ENCODE data around the gene PAX3.

The PAX3 gene

DNA sequence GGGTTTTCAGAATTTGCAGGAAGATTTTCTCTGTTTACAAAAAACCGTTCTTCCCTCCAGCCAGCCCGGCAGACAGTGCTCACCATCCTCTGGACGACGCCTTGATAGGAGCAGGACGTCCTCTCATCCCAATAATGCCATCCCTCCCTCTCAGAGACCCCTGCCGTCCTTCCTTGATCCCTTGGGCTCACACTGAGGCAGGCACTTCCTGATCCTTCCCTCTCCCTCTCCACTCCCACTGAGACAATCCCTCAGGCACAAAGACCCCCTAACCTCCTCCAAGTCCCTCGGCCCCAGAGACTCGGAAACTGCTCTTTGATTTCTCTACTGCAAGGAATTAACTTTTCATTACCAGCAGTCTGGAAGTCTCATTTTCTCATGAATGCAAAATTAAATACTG, 42.5 kb downstream of the PAX3 start:
- Histone ChIP-seq H3K27me3 (ENCODE audit: insufficient read depth, low read length) (no peaks in the 10 kb centered on the region; the same call in 1 of the 2 replicates), H3K27ac (ENCODE audit: low read length) (no peak overlapping the region), H3K9ac (ENCODE audit: low read depth, low read length) (no peak overlapping the region), H3K9me3 (ENCODE audit: insufficient read depth, low read depth, low read length) (no peaks in the 10 kb centered on the region), H3K4me3 (ENCODE audit: low read length) (peak overlapping the region; percentile 16; the same call in 1 of the 2 replicates), H3K36me3 (ENCODE audit: insufficient read depth, low read depth, low read length) (no peaks in the 10 kb centered on the region), H3K4me1 (ENCODE audit: insufficient read depth, low read length) (peaks cover 19% of the 10 kb centered on the region; the same call in 1 of the 2 replicates)

- H3K27me3 ChIP-seq (ENCODE audit: insufficient read depth, low read length): no peaks in the 10 kb centered on the region; the same call in 1 of the 2 replicates
- no peak overlapping the region for H3K27ac ChIP-seq (ENCODE audit: low read length)
- peaks cover 19% of the 10 kb centered on the region; the same call in 1 of the 2 replicates for H3K4me1 ChIP-seq (ENCODE audit: insufficient read depth, low read length)
- H3K9ac ChIP-seq (ENCODE audit: low read depth, low read length): no peak overlapping the region
- no peaks in the 10 kb centered on the region for H3K9me3 ChIP-seq (ENCODE audit: insufficient read depth, low read depth, low read length)
- H3K4me3 ChIP-seq (ENCODE audit: low read length): no peak overlapping the region
- no peaks in the 10 kb centered on the region for H3K36me3 ChIP-seq (ENCODE audit: insufficient read depth, low read depth, low read length)
Measured at GRCh38 chr2:222255090-222255489, 43.7 kb downstream of the PAX3 start.

- Histone ChIP-seq H3K27me3 (ENCODE audit: insufficient read depth, low read length) (no peaks in the 10 kb centered on the region), H3K27ac (ENCODE audit: low read length) (no peak overlapping the region), H3K9ac (ENCODE audit: low read depth, low read length) (no peak overlapping the region), H3K4me1 (ENCODE audit: insufficient read depth, low read length) (no peaks in the 10 kb centered on the region), H3K9me3 (ENCODE audit: insufficient read depth, low read depth, low read length) (no peaks in the 10 kb centered on the region), H3K36me3 (ENCODE audit: insufficient read depth, low read depth, low read length) (no peaks in the 10 kb centered on the region), H3K4me3 (ENCODE audit: low read length) (no peak overlapping the region)
Measured at GRCh38 chr2:222250313-222250712, 48.5 kb downstream of the PAX3 start.

DNA sequence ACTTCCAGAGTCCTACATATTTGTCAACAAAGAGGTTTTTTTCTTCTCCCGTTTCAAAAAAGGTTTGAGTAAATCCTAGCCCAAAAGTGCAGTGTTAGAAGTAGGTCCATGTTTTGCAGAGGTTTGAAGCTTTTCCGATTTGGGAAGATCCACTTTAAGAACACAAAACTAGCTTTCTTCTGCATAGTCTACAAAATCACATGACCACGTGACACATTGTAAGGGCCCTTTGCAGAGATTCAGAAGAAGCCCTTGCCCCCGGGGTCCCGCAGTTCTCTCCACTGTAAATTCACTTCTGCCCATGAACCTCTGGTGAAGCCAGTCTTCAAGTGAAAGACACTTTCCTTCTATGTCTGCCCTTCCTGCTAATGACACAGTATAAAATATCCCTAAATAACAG, 49.4 kb downstream of the PAX3 start:
- Histone ChIP-seq H3K4me1 (ENCODE audit: insufficient read depth, low read length) (no peaks in the 10 kb centered on the region), H3K9me3 (ENCODE audit: insufficient read depth, low read depth, low read length) (no peaks in the 10 kb centered on the region)

DNA sequence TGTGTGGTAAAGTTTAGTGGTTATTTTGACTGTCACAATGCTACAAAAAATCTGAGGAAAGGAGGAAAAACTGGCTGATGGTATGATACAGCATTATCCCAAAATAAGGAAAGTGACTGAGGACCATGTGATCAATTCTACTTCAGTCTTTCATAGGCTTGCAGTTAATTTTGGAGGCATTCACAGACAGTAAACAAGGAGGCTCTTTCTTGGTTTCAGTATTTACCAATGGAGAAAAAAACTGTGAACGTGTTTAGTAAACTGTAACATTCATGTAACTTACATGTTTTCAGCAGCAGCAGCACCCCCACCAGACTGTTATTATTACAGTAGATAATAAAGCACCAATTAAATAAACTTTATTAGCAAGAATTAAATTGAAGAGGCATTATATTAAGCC, 50.0 kb downstream of the PAX3 start:
- Histone ChIP-seq H3K36me3 (ENCODE audit: insufficient read depth, low read depth, low read length) (no peaks in the 10 kb centered on the region), H3K9ac (ENCODE audit: low read depth, low read length) (no peak overlapping the region), H3K27ac (ENCODE audit: low read length) (no peak overlapping the region), H3K4me1 (ENCODE audit: insufficient read depth, low read length) (no peaks in the 10 kb centered on the region), H3K4me3 (ENCODE audit: low read length) (no peak overlapping the region), H3K9me3 (ENCODE audit: insufficient read depth, low read depth, low read length) (no peaks in the 10 kb centered on the region), H3K27me3 (ENCODE audit: insufficient read depth, low read length) (peaks cover 5% of the 10 kb centered on the region)

More for the DNA sequence above, 49.4 kb downstream of the PAX3 start:
- Histone ChIP-seq H3K27me3 (ENCODE audit: insufficient read depth, low read length) (no peaks in the 10 kb centered on the region), H3K9ac (ENCODE audit: low read depth, low read length) (no peak overlapping the region), H3K36me3 (ENCODE audit: insufficient read depth, low read depth, low read length) (no peaks in the 10 kb centered on the region), H3K4me3 (ENCODE audit: low read length) (no peak overlapping the region), H3K27ac (ENCODE audit: low read length) (no peak overlapping the region)

DNA sequence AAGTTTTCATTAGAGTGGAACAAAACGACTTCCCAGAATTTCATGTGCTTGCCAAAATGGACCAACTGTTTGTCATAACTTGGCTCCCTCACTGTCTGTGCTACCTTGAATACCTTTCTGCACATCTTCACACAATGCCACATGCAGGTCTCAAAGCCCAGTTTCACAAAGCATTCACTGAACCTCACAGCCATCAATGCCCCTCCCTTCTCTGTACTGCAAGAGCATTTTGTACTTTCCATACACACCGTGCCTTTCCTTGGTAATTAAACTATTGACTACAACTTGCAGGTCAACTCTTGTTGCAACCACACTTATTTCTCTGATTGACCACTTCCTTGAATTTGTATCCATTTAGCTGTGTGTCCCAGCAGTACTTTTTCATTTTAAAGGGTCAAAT, 50.5 kb downstream of the PAX3 start:
- H3K27ac ChIP-seq (ENCODE audit: low read length): no peak overlapping the region
- H3K36me3 ChIP-seq (ENCODE audit: insufficient read depth, low read depth, low read length): no peaks in the 10 kb centered on the region
- no peaks in the 10 kb centered on the region for H3K4me1 ChIP-seq (ENCODE audit: insufficient read depth, low read length)
- H3K9me3 ChIP-seq (ENCODE audit: insufficient read depth, low read depth, low read length): no peaks in the 10 kb centered on the region
- H3K27me3 ChIP-seq (ENCODE audit: insufficient read depth, low read length): peaks cover 10% of the 10 kb centered on the region
- no peak overlapping the region for H3K4me3 ChIP-seq (ENCODE audit: low read length)
- H3K9ac ChIP-seq (ENCODE audit: low read depth, low read length): no peak overlapping the region

DNA sequence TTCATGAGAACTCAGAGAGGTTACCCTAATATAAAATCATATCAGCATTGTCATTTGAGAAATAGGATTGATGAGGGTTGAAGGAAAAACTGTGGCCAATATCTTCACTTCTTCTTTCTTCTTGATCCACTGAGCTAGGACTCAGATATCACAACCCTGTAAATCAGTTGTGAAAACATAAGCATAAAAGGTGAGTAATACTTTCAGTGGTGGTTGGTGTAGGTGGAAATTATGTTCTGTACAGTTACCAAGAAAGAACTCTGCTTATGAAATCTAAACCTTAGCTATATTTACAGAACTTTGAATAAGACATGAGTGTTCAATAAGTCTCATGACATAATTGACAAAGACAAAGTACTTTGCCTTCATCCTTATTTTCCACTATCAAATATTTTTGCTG, 56.3 kb downstream of the PAX3 start:
- no peaks in the 10 kb centered on the region for H3K36me3 ChIP-seq (ENCODE audit: insufficient read depth, low read depth, low read length)
- peaks cover 62% of the 10 kb centered on the region for H3K27me3 ChIP-seq (ENCODE audit: insufficient read depth, low read length)
- peaks cover 32% of the 10 kb centered on the region; the same call in 1 of the 2 replicates for H3K4me1 ChIP-seq (ENCODE audit: insufficient read depth, low read length)
- no peak overlapping the region for H3K27ac ChIP-seq (ENCODE audit: low read length)
- no peak overlapping the region for H3K4me3 ChIP-seq (ENCODE audit: low read length)
- H3K9ac ChIP-seq (ENCODE audit: low read depth, low read length): no peak overlapping the region
- no peaks in the 10 kb centered on the region for H3K9me3 ChIP-seq (ENCODE audit: insufficient read depth, low read depth, low read length)

DNA sequence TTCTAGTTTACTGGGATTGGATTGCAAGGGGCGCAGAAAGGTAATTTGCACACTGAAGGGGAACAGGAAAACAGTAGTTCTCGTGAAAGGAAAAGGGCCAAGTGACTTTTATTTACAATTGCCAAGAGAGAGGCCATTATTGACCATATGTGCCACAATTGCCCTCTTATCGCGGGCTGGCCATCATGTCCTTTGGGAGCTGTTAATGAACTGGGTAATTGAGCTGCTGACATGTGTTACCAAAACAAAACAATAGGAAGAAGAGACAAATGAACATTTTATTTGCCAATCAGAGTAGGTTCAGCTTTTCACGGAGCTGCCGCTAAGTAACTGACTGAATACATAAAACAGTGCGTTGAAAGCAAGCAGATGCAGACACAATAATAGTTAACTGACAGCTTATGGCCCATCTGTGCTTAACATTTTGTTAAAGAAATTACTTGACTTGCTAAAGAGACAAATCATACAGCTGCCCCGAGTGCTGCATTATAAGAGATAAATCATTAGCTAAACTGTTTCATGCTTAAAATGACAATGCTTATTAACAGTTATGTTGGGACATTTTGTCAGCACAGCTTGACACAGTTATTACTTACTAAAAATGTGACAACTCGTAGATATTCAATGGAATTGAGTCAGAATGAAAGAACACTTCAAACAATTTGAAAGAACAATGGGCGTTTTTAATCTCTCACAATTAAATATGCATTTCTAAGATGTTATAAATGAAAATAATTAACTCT, 57.5 kb downstream of the PAX3 start:
- no peak overlapping the region for H3K9ac ChIP-seq (ENCODE audit: low read depth, low read length)
- H3K36me3 ChIP-seq (ENCODE audit: insufficient read depth, low read depth, low read length): no peaks in the 10 kb centered on the region
- no peak overlapping the region for H3K4me3 ChIP-seq (ENCODE audit: low read length)
- no peaks in the 10 kb centered on the region for H3K9me3 ChIP-seq (ENCODE audit: insufficient read depth, low read depth, low read length)
- no peak overlapping the region for H3K27ac ChIP-seq (ENCODE audit: low read length)
- H3K4me1 ChIP-seq (ENCODE audit: insufficient read depth, low read length): peaks cover 32% of the 10 kb centered on the region; the same call in 1 of the 2 replicates
- peaks cover 66% of the 10 kb centered on the region for H3K27me3 ChIP-seq (ENCODE audit: insufficient read depth, low read length)

- Histone ChIP-seq H3K27me3 (ENCODE audit: insufficient read depth, low read length) (peaks cover 66% of the 10 kb centered on the region), H3K36me3 (ENCODE audit: insufficient read depth, low read depth, low read length) (no peaks in the 10 kb centered on the region), H3K27ac (ENCODE audit: low read length) (no peak overlapping the region)
Measured at GRCh38 chr2:222240676-222241049, 58.1 kb downstream of the PAX3 start.

DNA sequence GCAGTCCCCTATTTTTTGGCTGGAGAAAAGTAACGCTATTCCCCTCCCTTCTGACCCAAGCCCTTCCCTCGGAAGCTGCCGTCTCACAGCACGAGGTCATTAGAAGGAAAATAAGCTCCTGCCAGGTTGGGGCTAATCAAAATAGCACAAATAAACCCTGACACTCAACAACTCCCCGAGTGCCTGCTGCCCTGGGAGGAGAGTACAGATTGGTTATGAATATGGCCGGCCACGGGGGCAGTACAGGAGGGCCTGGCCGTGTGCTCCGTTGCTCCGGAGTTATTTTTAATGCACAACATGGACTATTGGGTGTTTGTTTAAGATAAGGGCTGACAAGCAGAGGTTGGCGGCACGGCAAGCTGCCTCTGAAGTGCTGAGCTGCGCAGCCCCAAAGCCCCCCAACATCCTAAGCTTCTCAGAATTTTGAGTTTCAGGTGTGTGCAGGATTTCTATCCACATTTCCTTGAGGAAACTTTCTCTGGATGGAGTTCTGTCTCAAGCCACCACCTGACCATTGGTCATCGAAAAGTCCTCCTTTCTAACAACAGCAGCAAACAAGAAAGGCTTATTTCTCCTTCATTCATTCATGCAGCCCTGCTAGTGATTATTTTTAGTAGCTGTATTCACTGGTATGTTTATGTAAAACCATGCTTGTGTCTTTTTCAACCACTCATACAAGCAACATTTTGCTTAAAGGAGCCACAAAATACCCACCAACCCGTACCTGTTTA, 58.7 kb downstream of the PAX3 start:
- no peaks in the 10 kb centered on the region for H3K9me3 ChIP-seq (ENCODE audit: insufficient read depth, low read depth, low read length)
- peaks cover 32% of the 10 kb centered on the region; the same call in 1 of the 2 replicates for H3K4me1 ChIP-seq (ENCODE audit: insufficient read depth, low read length)
- peaks cover 66% of the 10 kb centered on the region for H3K27me3 ChIP-seq (ENCODE audit: insufficient read depth, low read length)
- H3K4me3 ChIP-seq (ENCODE audit: low read length): peak overlapping the region; percentile 59; the same call in 1 of the 2 replicates
- H3K9ac ChIP-seq (ENCODE audit: low read depth, low read length): no peak overlapping the region
- no peaks in the 10 kb centered on the region for H3K36me3 ChIP-seq (ENCODE audit: insufficient read depth, low read depth, low read length)
- H3K27ac ChIP-seq (ENCODE audit: low read length): no peak overlapping the region

More at GRCh38 chr2:222240676-222241049, 58.1 kb downstream of the PAX3 start:
- Histone ChIP-seq H3K9me3 (ENCODE audit: insufficient read depth, low read depth, low read length) (no peaks in the 10 kb centered on the region), H3K9ac (ENCODE audit: low read depth, low read length) (no peak overlapping the region), H3K4me1 (ENCODE audit: insufficient read depth, low read length) (peaks cover 32% of the 10 kb centered on the region; the same call in 1 of the 2 replicates), H3K4me3 (ENCODE audit: low read length) (peak overlapping the region; percentile 59; the same call in 1 of the 2 replicates)

DNA sequence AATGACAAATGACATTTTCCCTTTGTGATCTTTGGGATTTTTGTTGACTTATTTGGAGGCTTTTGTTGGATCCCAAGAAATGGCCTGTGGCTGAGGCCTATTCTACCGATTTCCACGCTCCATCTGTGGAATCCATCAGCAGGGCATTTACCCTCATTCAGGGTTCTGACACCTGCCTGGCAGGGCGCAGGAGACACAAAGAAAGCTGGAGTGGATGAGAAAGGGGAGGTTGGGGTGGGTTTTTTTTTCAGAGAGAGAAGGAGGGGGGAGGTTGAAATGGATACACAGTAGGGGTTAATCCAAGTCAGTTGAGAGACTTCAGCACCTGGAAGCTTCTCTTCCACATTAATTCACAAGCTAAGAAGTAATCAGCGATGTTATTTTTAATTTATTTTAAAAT, 59.7 kb downstream of the PAX3 start:
- Histone ChIP-seq H3K4me3 (ENCODE audit: low read length) (peak overlapping the region; percentile 36; the same call in 1 of the 2 replicates), H3K27ac (ENCODE audit: low read length) (no peak overlapping the region), H3K36me3 (ENCODE audit: insufficient read depth, low read depth, low read length) (no peaks in the 10 kb centered on the region), H3K9ac (ENCODE audit: low read depth, low read length) (no peak overlapping the region), H3K9me3 (ENCODE audit: insufficient read depth, low read depth, low read length) (no peaks in the 10 kb centered on the region), H3K4me1 (ENCODE audit: insufficient read depth, low read length) (peaks cover 32% of the 10 kb centered on the region; the same call in 1 of the 2 replicates), H3K27me3 (ENCODE audit: insufficient read depth, low read length) (peaks cover 64% of the 10 kb centered on the region)

GRCh38 chr2:222238072-222238471, 60.7 kb downstream of the PAX3 start:
- Histone ChIP-seq H3K4me3 (ENCODE audit: low read length) (no peak overlapping the region), H3K36me3 (ENCODE audit: insufficient read depth, low read depth, low read length) (no peaks in the 10 kb centered on the region), H3K27me3 (ENCODE audit: insufficient read depth, low read length) (peaks cover 54% of the 10 kb centered on the region), H3K4me1 (ENCODE audit: insufficient read depth, low read length) (peaks cover 32% of the 10 kb centered on the region; the same call in 1 of the 2 replicates), H3K27ac (ENCODE audit: low read length) (no peak overlapping the region), H3K9ac (ENCODE audit: low read depth, low read length) (no peak overlapping the region), H3K9me3 (ENCODE audit: insufficient read depth, low read depth, low read length) (no peaks in the 10 kb centered on the region)

All from iPS-20b (cell line).